ENCODE data around the gene SETDB1. TPM values are rescaled to one million over a fixed set of nuclear protein-coding genes. Genes with fewer than 3 reads are reported as not detected.
A peak's percentile ranks its signal among the peaks of the same experiment; 100 is the strongest.

The SETDB1 gene
- total RNA-seq, 1 experiment from 2014 or later, result 66.5 TPM

DNA sequence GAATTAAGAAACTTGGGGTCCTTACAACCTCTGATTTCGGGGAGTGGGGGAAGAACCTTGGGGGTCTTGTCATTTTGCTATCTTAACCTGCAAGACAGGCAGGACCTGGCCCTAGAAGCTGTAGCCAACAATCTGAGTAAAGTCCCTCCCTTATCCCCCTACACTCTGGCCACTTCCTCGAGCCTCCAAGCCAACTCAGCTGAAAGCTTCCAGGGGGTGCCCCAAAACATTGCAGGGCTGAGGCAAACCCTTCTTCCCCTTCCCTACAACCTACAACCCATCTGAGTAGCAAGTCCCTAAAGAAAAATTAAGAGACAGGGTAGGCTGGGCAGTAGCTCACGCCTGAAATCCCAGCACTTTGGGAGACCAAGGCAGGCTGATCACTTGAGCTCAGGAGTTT lies 43.5 kb downstream of the SETDB1 start:
- H3K27ac ChIP-seq (ENCODE audit: low read depth, low read length, poor library complexity, severe bottlenecking), result no peak overlapping the region
- peaks cover 23% of the 10 kb centered on the region for H3K4me1 ChIP-seq (ENCODE audit: insufficient read depth, low read length, poor library complexity, severe bottlenecking)
- H3K9me3 ChIP-seq (ENCODE audit: low read depth, low read length, poor library complexity, severe bottlenecking), result no peaks in the 10 kb centered on the region
- H3K27me3 ChIP-seq (replicated peaks; ENCODE audit: insufficient read depth, low read depth, low read length, poor library complexity), result no peaks in the 10 kb centered on the region
- H3K36me3 ChIP-seq (ENCODE audit: insufficient read depth, low read length, poor library complexity, severe bottlenecking), result peaks cover 44% of the 10 kb centered on the region
- no peak for TF ChIP-seq EZH2 (IDR thresholded peaks at IDR 0.05; ENCODE audit: borderline replicate concordance, low read depth, low read length, poor library complexity, severe bottlenecking)
- TF ChIP-seq, protein P1, sequence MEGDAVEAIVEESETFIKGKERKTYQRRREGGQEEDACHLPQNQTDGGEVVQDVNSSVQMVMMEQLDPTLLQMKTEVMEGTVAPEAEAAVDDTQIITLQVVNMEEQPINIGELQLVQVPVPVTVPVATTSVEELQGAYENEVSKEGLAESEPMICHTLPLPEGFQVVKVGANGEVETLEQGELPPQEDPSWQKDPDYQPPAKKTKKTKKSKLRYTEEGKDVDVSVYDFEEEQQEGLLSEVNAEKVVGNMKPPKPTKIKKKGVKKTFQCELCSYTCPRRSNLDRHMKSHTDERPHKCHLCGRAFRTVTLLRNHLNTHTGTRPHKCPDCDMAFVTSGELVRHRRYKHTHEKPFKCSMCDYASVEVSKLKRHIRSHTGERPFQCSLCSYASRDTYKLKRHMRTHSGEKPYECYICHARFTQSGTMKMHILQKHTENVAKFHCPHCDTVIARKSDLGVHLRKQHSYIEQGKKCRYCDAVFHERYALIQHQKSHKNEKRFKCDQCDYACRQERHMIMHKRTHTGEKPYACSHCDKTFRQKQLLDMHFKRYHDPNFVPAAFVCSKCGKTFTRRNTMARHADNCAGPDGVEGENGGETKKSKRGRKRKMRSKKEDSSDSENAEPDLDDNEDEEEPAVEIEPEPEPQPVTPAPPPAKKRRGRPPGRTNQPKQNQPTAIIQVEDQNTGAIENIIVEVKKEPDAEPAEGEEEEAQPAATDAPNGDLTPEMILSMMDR (conservative IDR thresholded peaks at IDR 0.05; ENCODE audit: low read depth, low read length), result no peak
- ChIA-PET CTCF (no interaction called here), POLR2A (ENCODE audit: low non-redundant PET) (interaction anchor here (0.6 kb wide), 1 partner anchor 16 kb away, joined by 3 read pairs; no protein-coding TSS in a partner anchor)
- no peak overlapping the region for H3K4me3 ChIP-seq (ENCODE audit: low read depth, low read length, poor library complexity, severe bottlenecking)
- no TSS peak for BruUV-seq (replicated peaks)
- intact Hi-C loops (cut with micrococcal nuclease; ENCODE audit: unreplicated experiment), result loop anchor here (10.0 kb wide), 1 partner anchor 405 kb away; no protein-coding TSS in a partner anchor
- no peak for DNase-seq (ENCODE audit: low spot score)

DNA sequence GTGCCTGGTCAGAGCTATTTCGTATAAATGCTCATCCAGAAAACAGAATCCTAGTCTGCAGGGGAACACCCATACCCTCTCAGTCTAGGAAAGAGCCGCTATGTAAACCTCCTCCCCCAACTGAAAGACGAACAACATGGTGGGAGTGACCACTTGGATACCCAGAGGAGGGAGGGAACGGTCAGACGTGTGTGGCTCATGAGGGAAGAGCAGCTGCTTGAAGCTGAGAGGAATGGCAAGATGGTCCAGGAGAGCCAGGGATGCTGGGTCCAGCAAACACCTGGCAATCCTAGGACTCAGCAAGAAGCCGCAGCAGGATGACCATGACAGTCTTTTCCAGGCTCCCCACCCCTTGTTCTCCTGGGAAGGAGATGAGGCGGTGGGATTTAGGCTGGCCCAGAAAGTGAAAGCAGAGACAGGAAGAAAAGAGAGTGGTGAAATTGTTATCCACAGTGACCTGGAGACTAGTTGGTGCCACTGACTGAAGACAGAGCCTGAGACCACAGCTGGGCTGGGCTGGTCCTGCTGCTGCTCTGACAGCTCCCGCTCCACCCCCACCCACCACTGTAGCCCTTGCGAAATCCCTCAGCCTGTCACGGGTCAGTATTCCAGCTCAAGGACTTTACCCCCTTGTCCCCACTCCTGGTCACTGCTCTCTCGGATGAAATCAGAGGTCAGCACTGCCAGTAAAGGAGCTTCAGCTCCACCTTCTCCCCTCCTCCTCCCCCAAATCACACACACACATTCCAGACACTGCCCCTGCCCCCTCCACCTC lies 44.8 kb downstream of the SETDB1 start:
- H3K9me3 ChIP-seq (ENCODE audit: low read depth, low read length, poor library complexity, severe bottlenecking), result no peaks in the 10 kb centered on the region
- H3K4me3 ChIP-seq (ENCODE audit: low read depth, low read length, poor library complexity, severe bottlenecking), result no peak overlapping the region
- TF ChIP-seq, protein P1 (conservative IDR thresholded peaks at IDR 0.05; ENCODE audit: low read depth, low read length), result no peak
- no peak for TF ChIP-seq EZH2 (IDR thresholded peaks at IDR 0.05; ENCODE audit: borderline replicate concordance, low read depth, low read length, poor library complexity, severe bottlenecking)
- H3K27ac ChIP-seq (ENCODE audit: low read depth, low read length, poor library complexity, severe bottlenecking), result peak overlapping the region; percentile 97
- ChIA-PET CTCF (no interaction called here), POLR2A (ENCODE audit: low non-redundant PET) (interaction anchor here (0.6 kb wide), 2 partner anchors 61 to 515 kb away, joined by 3 to 4 read pairs; no protein-coding TSS in a partner anchor)
- intact Hi-C loops (cut with micrococcal nuclease; ENCODE audit: unreplicated experiment), result loop anchor here (10.0 kb wide), 1 partner anchor 406 kb away; no protein-coding TSS in a partner anchor
- peaks cover 23% of the 10 kb centered on the region for H3K4me1 ChIP-seq (ENCODE audit: insufficient read depth, low read length, poor library complexity, severe bottlenecking)
- BruUV-seq (replicated peaks), result no TSS peak
- no peak for DNase-seq (ENCODE audit: low spot score)
- H3K36me3 ChIP-seq (ENCODE audit: insufficient read depth, low read length, poor library complexity, severe bottlenecking), result peaks cover 32% of the 10 kb centered on the region
- H3K27me3 ChIP-seq (replicated peaks; ENCODE audit: insufficient read depth, low read depth, low read length, poor library complexity), result no peaks in the 10 kb centered on the region

DNA sequence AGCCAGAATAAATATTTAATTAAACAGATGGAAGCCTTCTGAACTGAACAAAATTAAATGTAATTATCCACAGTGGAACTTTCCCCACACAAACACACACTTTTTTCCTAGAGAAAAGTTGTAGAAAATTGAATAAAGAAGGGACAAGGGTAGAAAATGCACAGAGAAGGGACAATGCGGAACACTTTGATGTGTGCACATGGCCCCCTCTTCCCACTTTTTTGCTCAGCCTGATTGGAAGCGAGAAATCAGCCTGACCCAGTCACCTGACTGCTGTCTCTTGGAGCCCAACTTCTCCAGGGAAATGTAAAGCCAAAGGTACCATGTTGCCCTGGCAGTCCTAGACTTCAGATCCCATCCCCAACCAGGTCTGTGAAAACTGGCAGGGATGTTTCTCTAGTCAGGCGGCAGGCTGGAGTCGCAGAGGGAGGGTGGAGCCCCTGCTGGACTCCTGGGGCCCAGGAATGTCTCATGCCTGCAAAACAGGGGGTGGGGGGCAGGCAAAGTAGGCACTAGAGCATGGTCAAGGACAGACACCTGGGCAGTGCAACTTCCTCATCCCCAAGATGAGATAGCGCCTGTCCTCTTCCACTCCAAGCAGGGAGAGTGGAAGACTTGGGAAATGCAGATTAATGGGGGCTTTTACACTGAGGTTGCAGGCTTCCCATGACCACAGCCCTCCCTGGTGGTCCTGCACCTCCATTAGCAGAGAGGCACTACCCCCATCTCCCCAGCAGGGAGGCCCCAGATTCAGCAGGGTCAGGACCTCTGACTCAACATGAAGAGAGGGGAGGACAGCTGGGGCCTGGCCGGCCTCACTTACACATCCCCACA lies 45.6 kb downstream of the SETDB1 start:
- TSS peak; percentile 22 for BruUV-seq (replicated peaks)
- Histone ChIP-seq H3K4me3 (ENCODE audit: low read depth, low read length, poor library complexity, severe bottlenecking) (peak overlapping the region; percentile 94), H3K36me3 (ENCODE audit: insufficient read depth, low read length, poor library complexity, severe bottlenecking) (peaks cover 24% of the 10 kb centered on the region), H3K27me3 (replicated peaks; ENCODE audit: insufficient read depth, low read depth, low read length, poor library complexity) (no peaks in the 10 kb centered on the region), H3K27ac (ENCODE audit: low read depth, low read length, poor library complexity, severe bottlenecking) (peak overlapping the region; percentile 97), H3K4me1 (ENCODE audit: insufficient read depth, low read length, poor library complexity, severe bottlenecking) (peaks cover 31% of the 10 kb centered on the region), H3K9me3 (ENCODE audit: low read depth, low read length, poor library complexity, severe bottlenecking) (no peaks in the 10 kb centered on the region)
- DNase-seq (ENCODE audit: low spot score), result no peak
- intact Hi-C loops (cut with micrococcal nuclease; ENCODE audit: unreplicated experiment), result loop anchor here (10.0 kb wide), 1 partner anchor 407 kb away; no protein-coding TSS in a partner anchor
- CTCF ChIA-PET, result no interaction called here
- POLR2A ChIA-PET (ENCODE audit: low non-redundant PET), result no interaction called here
- no peak for TF ChIP-seq EZH2 (IDR thresholded peaks at IDR 0.05; ENCODE audit: borderline replicate concordance, low read depth, low read length, poor library complexity, severe bottlenecking)
- TF ChIP-seq, protein P1 (conservative IDR thresholded peaks at IDR 0.05; ENCODE audit: low read depth, low read length), result no peak

Measured in A673 (cell line).